Panc1 (cell line): ENCODE measurements around the gene LYZL2.
"Not testable (repeated sequence)": the region's sequence is repeated elsewhere in the genome, so short reads cannot be mapped to it uniquely, and the experiment has no call there.

ENCODE experiments used
- POLR2AphosphoS5 ChIP-seq: IDR thresholded peaks from 2 replicates; pipeline ENCODE4 v1.6.1; 2012; ENCODE audit warnings: mild to moderate bottlenecking, low read depth, low read length, moderate library complexity
- TCF7L2 ChIP-seq: IDR thresholded peaks from 2 replicates; pipeline ENCODE4 v1.6.1; 2011; ENCODE audit warnings: mild to moderate bottlenecking, low read depth, low read length, inconsistent platforms
- TF ChIP-seq, protein P1 (sequence below): fragments of 450-650 bp; IDR thresholded peaks from 2 replicates; pipeline ENCODE4 v1.5.1; 2017; ENCODE audit warnings: mild to moderate bottlenecking

DNA sequence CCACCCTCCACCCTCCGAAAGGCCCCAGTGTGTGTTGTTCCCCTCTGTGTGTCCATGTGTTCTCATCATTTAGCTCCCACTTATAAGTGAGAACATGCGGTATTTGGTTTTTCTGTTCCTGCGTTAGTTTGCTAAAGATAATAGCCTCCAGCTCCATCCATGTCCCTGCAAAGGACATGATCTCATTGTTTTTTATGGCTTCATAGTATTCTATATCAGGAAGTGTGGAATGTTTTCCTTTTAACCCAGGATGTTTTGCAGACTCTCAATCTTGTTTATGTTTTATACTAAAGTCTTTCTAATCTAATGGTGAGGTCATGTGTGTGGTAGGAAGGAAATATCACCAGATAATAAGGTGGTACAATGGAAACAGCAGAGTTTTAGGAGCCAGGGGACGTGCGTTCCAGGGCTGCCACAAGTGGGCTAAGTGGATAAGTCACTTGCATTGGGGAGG, 14.9 kb upstream of the LYZL2 start:
- TF ChIP-seq, protein P1, sequence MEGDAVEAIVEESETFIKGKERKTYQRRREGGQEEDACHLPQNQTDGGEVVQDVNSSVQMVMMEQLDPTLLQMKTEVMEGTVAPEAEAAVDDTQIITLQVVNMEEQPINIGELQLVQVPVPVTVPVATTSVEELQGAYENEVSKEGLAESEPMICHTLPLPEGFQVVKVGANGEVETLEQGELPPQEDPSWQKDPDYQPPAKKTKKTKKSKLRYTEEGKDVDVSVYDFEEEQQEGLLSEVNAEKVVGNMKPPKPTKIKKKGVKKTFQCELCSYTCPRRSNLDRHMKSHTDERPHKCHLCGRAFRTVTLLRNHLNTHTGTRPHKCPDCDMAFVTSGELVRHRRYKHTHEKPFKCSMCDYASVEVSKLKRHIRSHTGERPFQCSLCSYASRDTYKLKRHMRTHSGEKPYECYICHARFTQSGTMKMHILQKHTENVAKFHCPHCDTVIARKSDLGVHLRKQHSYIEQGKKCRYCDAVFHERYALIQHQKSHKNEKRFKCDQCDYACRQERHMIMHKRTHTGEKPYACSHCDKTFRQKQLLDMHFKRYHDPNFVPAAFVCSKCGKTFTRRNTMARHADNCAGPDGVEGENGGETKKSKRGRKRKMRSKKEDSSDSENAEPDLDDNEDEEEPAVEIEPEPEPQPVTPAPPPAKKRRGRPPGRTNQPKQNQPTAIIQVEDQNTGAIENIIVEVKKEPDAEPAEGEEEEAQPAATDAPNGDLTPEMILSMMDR = not testable (repeated sequence)
- TF ChIP-seq POLR2AphosphoS5, TCF7L2: not testable (repeated sequence)
